GM19025 (cell line): ENCODE results near the gene SULT1E1.

Experiments
- ATAC-seq: cut with Tn5 transposase; IDR thresholded peaks from one replicate; pipeline ENCODE4 v1.9.1; 2021; ENCODE audit warnings: mild to moderate bottlenecking, low read depth, moderate library complexity; ENCODE audit not compliant: unreplicated experiment

Gene SULT1E1

DNA sequence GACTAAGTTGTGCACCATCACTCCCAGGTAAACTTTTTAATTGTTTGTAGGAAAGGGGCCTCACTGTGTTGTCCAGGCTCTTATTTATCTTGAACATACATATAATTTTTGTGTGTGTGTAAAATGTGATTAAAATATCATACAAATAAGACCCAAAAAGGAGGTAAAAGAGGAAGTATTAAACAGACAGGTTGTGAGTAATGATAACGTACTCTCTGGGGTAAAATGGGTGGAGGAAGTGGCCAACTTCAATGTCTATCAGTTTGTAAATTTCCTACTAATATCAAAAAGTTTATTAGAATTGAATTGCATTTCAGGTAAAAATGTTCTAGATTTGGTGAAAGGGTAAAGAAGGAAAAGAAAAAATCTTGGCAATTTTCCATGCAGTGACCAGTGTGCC, 48.8 kb downstream of the SULT1E1 start:
- ATAC-seq: no peak

DNA sequence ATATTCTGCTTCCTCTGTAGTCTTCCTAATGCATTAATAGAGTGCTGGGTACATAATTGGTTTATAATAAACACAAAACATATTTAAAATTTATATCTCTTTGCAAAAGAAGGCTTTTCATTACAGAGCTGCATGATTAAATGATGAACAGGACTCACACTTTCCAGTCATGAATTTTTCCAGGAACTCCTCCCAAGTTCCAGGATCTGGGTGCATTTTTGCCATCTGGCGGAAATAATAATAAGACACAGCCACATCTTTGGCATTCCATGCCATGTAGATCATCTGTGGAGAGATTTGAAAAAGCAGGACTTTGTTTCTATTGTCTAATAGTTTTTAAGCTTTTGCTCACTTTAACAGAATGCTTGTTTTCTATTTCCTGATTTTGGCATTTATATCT, 59.3 kb downstream of the SULT1E1 start:
- no peak for ATAC-seq

- no peak for ATAC-seq
These were observed 60.6 kb downstream of the SULT1E1 start for GRCh38 chr4:69799337-69799736.

- ATAC-seq: no peak
These were observed 66.2 kb downstream of the SULT1E1 start for GRCh38 chr4:69793732-69794131.
